HG03103 (cell line): Measurements from ENCODE around the gene TMOD1.

Source experiments
- ATAC-seq: cut with Tn5 transposase; IDR thresholded peaks from one replicate; pipeline ENCODE4 v1.9.1; 2021; ENCODE audit warnings: low read depth; ENCODE audit not compliant: unreplicated experiment

The TMOD1 gene

DNA sequence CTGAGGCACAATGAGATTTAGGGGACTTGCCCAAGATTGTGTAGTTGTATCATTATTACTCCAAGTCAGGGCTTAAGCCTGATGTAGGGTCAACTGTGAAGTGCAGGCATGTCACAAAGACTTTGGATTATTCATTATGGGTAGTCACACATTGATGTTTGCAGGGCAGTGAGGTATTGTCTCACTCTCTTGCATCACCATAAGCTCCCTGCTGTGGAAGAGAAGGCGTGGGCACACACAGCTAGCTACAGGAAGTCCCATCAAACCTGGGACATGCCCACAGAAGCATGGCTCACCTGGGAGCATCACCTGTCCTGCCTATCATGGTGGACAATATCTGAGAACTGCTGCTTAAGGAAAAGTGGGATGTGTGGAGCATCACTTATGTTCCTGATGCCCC lies 42.1 kb downstream of the TMOD1 start:
- ATAC-seq, result no peak

DNA sequence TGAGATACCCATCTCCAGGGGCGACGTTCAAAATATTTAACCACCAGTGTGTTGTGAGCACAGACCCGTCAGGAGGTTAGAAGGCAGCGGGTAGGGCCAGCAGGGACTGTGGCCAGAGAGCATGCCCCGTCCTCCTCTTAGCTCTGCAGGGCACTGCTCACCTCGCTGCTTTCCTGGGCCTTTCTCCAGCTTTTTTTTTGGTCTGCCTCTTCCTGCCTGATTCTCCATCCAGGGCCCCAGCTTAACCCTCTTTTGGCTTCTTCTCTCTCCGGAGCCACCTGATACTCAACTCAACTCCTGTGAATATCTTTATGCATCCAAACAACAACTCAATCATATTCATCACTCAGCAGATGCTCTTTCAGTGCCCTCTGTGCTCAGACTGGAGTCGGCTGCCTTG lies 44.0 kb downstream of the TMOD1 start:
- ATAC-seq, result no peak

DNA sequence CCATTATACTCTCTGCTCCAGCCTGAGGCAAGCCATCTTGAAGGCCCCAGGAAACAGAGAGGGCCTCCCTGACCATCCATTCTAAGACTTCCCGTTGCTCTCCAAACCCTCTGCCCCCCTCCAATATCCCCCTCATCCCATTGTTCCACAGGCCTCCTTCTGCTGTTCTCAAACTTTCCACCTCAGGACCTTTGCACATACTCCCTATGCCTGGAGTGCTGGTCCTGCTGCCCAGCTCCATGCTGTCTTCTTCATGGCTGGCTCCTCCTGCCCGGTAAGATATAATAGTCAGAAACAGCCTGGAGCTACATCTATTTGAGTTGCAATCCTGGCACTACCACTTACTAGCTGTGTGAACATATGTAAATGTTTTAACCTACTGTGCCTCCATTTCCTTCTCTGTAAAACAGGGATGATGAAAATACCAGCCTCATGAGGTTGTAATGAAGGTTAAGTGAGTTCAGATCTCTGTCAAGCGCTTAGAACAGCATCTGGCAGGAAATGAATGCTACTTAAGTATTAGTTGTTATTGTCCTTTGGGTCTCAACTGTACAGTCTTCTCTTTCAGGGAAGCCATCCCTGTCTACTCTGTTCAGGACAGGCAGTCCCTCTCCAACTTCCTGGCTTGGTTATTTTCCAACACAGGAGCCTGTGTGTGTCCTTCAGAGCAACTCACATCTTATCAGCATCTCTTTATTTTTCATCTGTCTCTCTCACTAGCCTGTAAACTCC lies 45.8 kb downstream of the TMOD1 start:
- no peak for ATAC-seq

DNA sequence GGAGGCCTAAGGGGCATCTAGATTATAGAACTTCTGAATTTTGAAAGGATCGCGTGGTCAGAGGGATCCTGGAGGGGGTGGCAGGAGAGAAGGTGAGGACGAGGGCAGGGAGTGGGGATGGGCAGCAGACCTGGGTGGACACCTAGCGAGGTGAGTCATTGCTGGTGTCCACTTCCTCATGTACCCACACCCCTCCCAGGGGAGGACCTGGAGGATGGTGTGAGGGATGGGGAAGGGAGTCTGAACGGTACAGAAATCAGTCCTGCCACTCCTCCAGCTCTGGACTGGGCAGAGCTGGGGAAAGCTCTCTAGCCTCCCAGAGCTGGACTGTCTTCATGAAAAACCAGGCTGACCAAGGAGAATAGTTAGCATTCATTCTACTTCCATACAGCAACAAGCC lies 46.9 kb downstream of the TMOD1 start:
- ATAC-seq, result no peak

DNA sequence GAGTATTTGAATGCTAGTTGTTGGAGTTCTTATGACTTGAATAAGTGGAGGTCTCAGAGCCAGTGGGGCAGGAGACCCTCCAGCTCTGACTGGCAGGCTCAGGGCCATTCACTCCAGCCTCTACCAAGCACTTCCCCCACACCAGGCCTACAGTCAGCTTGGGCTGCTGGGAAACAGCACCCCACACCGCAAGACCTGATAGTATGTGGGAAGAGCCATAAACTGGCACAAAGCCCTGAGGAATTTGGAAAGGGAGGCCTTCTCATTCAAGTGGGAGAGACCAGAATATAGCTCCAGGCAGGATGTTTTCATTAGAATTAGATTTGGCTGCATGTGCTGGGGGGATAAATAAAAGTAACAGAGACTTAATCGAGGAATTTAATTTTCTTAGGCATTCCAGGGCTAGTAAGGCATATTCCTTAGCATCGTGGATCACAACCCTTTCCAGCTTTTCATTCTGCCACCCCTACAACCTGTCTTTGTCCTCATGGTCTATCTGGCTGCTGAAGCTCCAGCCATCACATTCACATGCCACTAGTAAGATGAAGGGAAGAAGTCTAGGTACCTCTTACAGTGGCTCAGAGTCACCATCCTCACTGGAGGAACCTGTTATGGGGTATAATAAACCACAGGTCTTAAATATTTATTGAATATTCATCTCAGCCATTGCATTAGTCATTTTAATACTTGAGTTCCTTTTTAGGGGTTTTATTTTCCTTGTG lies 47.5 kb downstream of the TMOD1 start:
- no peak for ATAC-seq

DNA sequence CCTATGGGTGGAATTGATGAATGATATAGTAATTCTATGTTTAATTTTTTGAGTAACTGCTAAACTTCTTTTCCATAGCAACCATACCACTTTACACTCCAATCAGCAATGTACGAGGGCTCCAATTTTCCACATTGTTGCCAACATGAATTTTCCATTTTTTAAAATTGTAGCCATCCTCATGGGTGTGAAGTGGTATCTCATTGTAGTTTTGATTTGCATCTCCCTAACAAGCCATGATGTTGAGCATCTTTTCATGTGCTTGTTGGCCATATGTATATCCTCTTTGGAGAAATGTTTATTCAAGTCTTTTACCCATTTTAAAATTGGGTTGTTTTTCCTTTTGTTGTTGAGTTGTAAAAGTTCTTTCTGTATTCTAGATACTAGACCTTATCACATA lies 48.9 kb downstream of the TMOD1 start:
- no peak for ATAC-seq

DNA sequence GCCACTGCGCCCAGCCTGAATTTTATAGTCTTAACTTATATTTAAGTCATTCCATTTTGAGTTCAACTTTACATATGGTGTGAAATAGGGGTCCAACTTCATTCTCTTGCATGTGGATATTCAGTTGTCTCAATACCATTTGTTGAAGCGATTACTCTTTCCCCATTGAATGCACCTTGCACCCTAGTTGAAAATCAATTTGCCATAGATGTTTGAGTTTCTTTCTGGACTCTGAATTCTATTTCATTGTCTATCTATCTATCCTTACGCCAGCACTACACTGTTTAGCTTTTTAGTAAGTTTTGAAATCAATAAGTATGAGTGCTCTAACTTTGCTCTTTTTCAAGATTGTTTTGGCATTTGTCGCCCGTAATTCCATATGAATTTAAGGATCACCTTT lies 49.8 kb downstream of the TMOD1 start:
- ATAC-seq, result no peak

DNA sequence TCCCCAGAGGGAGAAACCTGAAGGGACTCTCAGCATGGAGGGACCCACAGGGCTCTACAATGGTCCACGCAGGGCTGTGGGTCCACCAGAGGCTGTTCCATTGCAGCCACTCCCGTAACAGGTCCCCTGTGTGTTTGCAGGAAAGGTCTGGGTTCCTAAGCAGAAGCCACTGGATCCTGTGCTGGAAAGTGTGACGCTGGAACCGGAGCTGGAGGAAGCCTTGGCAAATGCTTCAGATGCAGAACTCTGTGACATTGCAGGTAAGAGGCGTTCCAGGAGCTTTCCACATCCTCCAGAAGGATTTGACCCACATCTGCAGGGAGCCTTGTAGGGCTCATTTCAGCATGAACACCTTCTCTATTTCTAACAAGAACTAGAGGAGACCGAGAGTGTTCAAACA lies 51.7 kb downstream of the TMOD1 start:
- no peak for ATAC-seq

DNA sequence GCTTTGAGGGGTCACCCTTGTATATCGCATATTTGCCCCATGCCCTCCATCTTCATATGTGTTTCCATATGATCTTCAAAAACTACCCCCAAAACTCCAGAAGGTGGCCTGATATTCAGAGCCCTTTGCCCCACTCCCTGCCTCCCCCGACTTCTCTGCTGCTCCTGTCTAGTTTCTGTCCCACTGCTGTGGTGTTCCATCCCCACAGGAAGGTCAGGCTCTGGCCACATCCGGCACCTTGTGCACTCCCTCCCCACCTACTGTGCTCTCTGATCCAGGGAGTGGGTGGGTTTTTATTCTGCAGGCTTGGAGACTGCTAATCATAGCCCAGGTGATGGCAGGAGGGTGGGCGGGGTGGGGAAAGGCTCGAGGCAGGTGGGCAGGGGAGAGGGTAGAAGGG lies 52.4 kb downstream of the TMOD1 start:
- ATAC-seq, result no peak

DNA sequence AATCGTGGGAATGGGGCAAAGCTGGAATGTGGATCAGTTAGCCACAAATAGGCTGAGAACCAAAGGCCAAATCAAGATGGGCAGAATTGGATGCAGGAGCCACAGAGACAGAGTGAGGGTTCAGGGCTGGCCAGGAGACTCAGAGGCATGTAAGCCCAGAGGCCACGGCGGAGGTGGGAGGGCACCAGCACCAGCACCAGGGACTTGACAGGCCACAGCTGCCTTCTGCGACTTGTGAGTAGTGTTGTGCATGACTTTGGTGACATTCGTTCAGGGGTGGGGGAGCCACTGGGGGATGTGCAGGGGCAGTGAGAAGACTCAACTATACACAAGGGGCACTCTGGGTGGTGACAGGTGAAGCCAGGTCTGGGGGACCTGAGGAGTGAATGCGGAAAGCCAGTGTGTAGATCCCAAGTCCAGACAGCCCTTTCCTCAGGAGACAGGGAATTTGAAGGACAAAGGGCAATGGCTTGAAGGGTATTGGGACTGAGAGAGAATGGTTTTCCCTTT lies 53.2 kb downstream of the TMOD1 start:
- no peak for ATAC-seq

DNA sequence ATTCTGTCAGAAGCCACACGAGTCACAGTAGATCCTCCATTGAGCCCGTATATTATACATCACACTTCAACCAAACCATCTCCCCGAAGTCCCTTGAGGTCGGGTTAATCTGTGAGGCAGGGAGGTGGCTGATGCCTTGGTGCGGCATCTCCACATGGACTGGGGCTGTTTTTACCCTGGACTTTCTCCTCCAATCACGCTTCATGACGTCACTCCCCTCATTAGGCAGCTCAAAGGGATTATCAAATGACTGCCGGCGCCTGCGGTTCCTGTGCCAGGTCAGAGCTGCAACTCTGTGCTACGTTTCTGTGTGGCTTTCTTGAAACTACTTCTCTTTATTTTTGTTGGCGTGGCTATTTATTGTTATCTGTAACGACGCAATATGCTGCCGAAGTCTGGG lies 53.7 kb downstream of the TMOD1 start:
- no peak for ATAC-seq

DNA sequence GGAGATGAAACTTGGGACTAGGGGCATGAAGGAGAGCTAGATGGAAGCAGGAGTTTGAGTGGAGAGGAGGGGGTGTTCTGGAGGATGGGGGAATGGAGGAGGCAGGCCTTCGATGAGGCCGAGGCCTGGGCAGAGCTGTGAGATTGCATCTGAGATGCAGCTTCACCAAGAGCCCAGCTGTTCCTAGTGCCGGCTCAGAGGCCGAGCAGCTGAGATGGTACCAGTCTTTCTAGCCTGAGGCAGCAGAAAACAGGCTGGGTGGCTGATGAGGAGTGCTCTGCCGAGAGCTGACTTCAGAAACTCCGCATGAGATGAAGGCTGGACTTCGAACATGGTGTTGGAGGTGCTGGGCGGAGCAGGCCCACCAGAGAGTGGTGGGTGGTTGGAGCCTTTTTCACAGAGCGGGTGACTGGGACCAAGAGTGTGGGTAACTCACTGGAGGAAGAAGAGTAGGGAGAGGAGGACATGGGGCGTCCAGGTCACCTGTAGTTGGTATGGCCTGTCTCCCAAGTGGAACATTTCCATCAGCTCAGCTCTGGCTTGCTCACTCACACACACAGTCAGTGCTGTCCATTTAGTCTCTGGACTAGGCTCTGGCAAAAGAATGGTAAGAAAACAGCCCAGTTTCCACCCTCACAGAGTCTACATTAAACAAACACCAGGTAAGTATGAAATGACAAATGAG lies 54.7 kb downstream of the TMOD1 start:
- no peak for ATAC-seq

DNA sequence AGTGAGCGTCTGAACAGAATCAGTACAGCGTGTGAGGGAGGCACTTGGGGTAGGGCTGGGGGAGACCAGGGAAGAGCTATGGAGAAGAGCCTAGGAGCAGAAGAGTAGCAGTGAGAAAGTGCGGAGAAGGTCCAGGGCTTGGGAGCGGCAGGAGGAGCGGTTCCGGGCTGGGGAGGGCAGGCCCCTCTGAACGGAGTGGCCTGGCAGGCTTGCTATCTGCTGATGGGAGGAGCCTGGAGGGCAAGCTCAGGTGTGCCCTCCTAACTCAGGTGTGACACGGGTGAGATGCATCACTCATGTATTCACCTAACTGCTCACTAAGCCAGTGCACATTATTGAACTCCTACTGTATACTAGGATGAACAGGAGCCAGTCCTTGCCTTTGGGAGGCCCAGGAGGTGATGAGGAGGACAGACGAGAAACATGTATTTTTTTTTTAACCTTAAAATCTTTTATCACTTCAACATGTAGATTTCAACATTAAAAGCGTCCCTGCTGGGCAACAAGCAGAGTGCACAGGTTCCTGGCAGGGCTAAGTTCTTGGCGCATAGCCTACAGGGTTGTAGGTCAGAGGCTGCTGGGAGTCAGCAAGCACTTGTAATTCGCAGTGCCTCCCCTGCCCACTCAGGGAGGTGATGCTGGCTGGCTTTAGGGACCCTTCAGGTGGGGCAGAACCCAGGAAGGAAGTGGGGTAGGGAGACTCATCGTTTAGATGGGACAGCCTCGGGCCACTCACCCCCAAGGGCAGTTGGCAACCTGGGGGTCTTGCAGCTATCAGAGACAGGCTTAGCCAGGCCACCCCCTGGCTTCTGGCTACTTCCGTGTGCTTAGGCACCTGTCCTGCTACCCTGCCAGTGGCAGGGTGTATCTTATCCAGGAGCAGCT lies 55.5 kb downstream of the TMOD1 start:
- ATAC-seq, result no peak

DNA sequence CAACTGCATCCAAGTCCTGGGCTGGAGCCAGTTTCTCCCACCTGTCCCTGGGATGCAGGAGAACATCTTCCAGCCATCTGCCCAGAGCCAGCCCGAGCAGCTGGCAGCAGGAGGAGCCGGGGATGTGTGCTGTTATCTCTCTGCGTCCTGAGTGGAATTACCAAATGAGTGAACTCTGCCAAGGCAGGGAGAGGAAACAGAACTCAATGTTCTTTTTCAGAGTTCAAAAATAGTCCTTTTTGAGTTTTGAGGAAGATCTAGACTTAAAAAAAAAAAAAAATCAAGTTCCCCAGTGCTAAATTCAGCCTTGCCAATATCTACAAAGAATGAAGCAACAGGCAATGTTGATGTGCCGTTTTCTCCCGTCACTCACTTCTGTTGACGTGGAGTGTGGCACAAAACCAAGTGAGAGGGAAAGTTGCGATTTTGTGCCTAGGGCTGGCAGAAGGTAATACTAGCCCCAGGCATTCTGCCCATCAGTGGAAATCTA lies 56.2 kb downstream of the TMOD1 start:
- ATAC-seq, result no peak

DNA sequence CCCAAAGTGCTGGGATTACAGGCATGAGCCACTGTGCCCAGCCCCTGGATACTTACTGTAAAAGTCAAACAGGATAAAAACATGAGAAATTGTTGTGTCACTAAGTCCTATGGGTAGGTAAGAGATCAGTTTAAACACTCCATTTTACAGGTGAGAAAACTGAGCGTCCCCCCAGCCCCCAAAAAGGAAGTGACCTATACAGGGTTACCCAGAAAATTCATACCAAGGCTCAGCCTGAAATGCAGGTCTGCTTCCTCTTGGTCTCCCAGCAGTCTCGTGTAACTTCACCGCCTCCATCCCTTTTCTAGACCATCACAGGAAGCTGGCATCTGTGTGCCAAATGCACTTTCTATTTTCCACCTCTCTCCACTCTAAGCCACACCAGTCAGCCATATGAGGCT lies 57.2 kb downstream of the TMOD1 start:
- ATAC-seq, result peak; percentile 33

DNA sequence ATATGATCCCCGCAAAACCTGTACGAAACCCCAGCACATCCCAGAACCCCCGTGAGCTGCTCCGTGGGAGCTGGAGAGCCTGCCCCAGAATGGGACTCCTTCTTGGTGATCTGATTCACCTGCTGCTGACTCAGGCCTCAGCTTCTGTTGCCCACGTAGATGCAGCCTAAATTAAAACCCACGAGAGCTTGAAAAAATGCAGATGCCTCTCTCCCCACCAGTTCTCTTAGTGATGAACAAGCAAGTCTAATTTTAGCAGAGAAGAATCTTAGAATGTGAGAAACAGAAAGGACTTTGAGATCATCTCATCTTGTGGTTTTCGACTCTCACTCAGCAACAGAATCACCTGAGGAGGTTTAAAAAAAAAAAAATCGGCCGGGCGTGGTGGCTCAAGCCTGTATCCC lies 57.6 kb downstream of the TMOD1 start:
- ATAC-seq, result peak; percentile 74

DNA sequence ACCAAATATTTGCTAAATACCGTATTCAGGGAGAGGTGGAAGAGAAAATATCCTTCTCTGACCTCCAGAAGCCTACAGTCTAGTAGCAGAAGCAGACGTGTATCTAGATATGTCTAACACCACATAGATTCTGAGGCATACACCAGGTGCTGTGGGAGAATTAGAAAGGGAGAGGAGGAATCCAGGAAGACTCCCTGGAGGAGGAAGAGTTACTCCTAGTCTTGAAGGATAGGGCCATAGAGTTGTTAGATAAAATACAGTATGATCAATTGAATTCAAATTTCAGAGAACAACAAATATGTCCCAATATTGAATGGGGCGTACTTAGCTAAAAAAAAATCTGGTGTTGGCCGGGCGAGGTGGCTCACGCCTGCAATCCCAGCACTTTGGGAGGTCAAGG lies 58.7 kb downstream of the TMOD1 start:
- no peak for ATAC-seq

DNA sequence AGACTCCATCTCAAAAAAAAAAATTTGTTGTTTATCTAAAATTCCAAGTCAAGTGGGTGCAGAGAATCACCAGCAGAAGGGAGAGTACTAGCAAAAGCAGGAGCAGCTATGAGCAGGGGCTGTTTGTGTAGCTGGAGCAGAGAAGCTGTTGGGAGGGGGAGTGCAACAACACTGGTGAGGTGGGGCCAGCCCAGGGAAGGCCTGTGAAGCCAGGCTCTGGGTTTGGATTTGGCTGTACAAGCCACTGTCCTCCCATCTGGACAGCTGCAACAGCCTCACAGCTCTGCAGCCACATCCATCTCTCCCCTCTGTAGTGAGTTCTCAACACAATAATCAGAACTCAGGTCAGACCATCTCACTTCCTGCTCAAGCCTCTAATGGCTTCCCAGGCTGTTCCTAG lies 59.4 kb downstream of the TMOD1 start:
- no peak for ATAC-seq

DNA sequence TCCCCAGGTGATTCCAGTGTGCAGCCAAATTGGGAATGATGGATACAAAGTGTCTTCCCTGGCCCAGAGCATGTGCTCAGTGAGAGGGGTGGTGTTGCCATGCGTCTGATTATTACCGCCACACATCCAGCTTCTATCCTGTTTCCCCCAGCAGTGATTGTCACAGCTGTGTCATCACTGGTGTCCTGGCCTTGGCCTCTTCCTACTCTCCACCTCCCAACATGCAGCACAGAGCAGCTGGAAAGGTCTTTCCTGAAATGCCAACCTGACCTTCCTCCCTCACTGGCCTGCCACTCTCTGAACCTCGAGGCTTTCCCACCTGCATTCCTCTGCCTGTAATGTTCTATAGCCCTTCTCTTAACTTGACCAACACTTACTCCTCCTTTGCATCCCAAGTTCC lies 60.0 kb downstream of the TMOD1 start:
- ATAC-seq, result no peak

DNA sequence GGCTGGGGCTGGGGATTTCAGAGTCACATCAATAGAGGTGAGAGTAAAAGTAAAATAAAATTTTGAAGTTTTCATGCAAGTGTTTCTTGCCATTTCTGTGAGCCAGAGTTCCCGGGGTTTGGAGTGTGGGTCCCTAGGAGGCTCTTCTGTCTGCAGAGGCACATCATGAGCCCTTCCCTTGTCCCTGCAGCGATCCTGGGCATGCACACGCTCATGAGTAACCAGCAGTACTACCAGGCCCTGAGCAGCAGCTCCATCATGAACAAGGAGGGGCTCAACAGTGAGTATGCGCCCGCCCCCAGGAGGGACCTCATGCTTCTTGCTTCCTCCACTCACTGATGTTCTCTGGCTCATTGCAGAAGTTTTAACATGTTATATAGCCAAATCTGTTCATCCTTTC lies 61.1 kb downstream of the TMOD1 start:
- no peak for ATAC-seq
